ENCODE data around the gene BBS10.
A peak's percentile ranks its signal among the peaks of the same experiment; 100 is the strongest.
"Not testable (repeated sequence)": the region's sequence is repeated elsewhere in the genome, so short reads cannot be mapped to it uniquely, and the experiment has no call there.

The BBS10 gene

DNA sequence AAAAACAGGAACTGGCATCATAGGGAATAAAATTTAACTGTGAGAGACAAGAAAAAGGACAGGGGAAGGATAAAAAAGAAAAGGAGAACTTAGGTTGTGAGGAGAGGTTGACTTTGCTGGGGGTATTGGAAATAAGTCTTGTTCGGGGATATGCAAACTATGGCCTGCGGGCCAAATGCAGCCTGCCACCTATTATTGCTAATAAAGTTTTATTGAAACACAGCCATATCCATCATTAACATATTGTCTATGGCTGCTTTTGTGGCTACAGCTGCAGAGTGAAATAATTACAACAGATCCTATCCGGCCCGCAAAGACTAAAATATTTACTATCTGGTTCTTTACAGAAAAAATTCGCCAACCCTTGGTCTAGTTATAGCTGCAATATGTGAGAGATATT is 18.6 kb downstream of the BBS10 start:
- no peak for DNase-seq (ENCODE audit: low spot score)

GRCh38 chr12:76329159-76329558 is 19.1 kb downstream of the BBS10 start:
- DNase-seq (ENCODE audit: low spot score): no peak

- DNase-seq (ENCODE audit: low spot score): not testable (repeated sequence)
These were observed 28.5 kb downstream of the BBS10 start for GRCh38 chr12:76319595-76320319.

GRCh38 chr12:76318773-76319594 is 29.2 kb downstream of the BBS10 start:
- no peak for DNase-seq (ENCODE audit: low spot score)

GRCh38 chr12:76317976-76318375 is 30.2 kb downstream of the BBS10 start:
- no peak for DNase-seq (ENCODE audit: low spot score)

DNA sequence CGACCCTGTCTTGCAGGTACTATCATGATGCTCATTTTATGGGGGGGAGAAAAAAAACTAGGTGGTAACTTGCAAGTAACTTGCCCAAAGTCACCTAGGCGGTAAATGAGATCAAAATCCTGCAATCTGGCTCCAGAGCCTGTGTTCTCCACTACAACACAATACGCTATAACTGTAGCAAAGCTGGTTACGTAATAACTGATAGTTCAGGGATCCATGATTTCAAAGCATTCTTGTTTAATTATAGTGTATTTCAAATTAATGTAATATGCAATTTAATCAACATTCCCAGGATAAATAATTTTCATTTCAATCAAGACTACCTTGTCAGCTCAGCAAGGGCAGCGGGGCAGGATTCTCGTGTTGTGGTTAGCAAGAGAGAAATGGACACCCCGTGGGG is 31.7 kb downstream of the BBS10 start:
- DNase-seq (ENCODE audit: low spot score): no peak

DNA sequence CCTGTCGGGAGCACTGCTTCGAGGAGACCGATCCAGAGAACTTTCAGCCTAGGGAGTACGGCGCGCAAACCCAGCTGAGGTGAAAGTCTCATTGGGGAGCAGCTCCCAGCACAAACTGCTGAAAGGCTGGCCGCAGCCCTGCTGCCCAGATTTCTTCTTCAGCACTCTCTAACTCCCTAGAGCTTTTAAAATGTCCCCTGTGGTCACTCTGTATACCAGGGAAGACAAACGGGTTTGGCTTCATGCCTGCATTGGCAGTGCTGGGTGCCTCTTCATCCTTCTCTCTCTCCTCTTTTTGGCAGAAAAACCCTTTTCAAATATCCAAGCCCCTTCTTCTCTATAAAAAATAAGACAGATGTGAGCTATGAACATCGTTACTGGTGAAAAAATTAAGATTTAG is 34.9 kb downstream of the BBS10 start:
- DNase-seq (ENCODE audit: low spot score): no peak

DNA sequence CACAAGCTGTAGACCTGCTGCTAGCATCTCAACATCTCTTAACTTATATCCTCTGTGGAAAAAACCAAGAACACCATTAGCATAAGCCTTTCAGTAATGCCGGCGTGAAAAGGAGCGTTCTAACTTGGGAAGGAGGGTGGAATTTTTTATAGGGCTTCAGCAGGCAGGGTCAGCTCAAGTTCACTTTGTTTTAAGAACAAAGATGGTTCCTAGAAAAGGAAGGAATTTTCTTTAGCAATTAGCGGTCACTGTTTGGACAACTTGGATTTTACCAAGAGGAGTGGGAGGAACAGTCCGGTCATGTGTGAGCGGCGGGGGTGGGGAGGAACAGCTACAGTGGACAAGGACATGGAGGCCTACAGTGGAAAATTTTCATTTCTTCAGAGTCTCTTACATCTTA is 35.9 kb downstream of the BBS10 start:
- no peak for DNase-seq (ENCODE audit: low spot score)

GRCh38 chr12:76311796-76312195 is 36.4 kb downstream of the BBS10 start:
- DNase-seq (ENCODE audit: low spot score): no peak

DNA sequence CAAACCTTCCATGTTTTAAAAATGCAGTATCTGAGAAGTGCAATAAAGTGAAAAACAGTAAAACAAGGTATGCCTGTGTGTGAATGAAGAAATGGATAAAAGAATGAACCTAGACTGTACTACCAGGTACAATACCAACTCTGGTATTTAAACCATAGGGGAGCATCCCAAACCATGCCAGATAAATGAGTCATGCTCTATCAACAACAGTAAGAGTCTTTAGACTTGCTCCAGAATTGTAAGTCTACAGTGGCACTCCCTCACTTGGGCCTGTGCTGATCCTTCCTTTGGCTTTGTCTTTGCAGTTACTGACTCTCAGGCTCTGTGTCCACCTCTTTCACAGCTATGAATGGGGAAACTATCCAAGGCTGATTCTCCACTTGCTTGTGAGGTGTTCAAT is 38.1 kb downstream of the BBS10 start:
- no peak for DNase-seq (ENCODE audit: low spot score)

- DNase-seq (ENCODE audit: low spot score): no peak
These were observed 39.3 kb downstream of the BBS10 start for GRCh38 chr12:76308866-76309265.

DNA sequence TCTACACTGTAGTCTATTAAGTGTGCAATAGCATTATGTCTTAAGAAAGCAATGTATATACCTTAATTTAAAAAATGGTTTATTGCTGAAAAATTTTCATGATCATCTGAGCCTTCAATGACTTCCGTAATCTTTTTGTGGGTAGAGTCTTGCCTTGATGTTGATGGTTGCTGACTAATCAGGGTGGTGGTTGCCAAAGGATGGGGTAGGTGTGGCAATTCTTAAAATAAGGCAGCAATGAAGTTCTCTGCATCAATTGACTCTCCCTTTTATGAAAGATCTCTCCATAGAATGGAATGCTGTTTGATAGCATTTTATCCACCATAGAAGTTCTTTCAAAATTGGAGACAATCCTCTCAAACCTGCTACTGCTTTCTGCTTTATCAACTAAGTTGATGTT is 41.1 kb downstream of the BBS10 start:
- DNase-seq (ENCODE audit: low spot score): no peak

- DNase-seq (ENCODE audit: low spot score): no peak
These were observed 44.2 kb downstream of the BBS10 start for GRCh38 chr12:76303989-76304460.

GRCh38 chr12:76303365-76303764 is 44.9 kb downstream of the BBS10 start:
- no peak for DNase-seq (ENCODE audit: low spot score)

GRCh38 chr12:76300297-76300665 is 47.9 kb downstream of the BBS10 start:
- no peak for DNase-seq (ENCODE audit: low spot score)

- peak; percentile 30 for DNase-seq (ENCODE audit: low spot score)
These were observed 48.5 kb downstream of the BBS10 start for GRCh38 chr12:76299536-76300296.

All from HuH-7.5 (cell line).